GM06990 (cell line): Measurements from ENCODE around the gene NFAM1.

Source experiments
- DNase-seq: peaks from one replicate; pipeline ENCODE4 v3.0.0-alpha.2; 2011; ENCODE audit not compliant: insufficient read length; ENCODE audit errors: extremely low read depth
- H3K27me3 ChIP-seq: replicated peaks from 2 replicates; pipeline ENCODE4 v1.6.0; 2011; ENCODE audit warnings: low read length; ENCODE audit not compliant: control insufficient read depth, insufficient read depth
- H3K36me3 ChIP-seq: 2 replicates; pipeline ENCODE4 v1.5.1; 2011; ENCODE audit warnings: low read length; ENCODE audit not compliant: control insufficient read depth, insufficient read depth
- H3K4me3 ChIP-seq: replicated peaks from 2 replicates; pipeline ENCODE4 v1.5.1; 2011; ENCODE audit warnings: low read depth, mild to moderate bottlenecking, control low read depth, low read length
- TF ChIP-seq, protein P1 (sequence below): IDR thresholded peaks from 2 replicates; pipeline ENCODE4 v1.5.1; 2011; ENCODE audit warnings: low read length, control low read depth, mild to moderate bottlenecking, inconsistent platforms; ENCODE audit not compliant: insufficient read depth, poor library complexity, severe bottlenecking

Gene NFAM1

DNA sequence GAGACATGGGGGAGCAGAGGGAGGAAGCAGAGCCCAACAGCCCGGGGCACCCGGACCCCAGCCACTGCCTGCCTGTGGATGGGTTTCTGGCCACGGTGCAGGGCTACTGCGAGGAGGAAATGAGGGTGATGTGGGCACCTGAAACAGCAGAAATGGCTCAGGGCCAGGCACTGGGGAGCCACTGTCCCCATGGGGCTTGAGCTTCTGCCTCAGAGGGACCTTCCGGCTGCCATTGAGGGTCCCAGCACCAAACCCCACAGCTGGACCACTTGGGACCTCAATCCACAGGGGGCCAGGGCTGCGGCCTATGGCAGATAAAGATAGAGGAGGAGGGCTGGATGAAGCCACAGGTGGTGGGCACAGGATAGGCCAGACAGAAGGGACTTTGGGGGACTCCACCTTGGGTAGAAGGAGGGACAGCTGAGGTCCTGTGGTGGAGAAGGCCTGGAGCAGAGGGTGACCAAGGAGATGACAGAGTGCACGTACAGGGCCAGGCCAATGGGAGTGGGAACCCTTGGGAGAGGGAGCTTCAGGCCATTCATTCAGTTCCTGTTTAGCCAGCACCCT is 48.3 kb downstream of the NFAM1 start:
- TF ChIP-seq, protein P1, sequence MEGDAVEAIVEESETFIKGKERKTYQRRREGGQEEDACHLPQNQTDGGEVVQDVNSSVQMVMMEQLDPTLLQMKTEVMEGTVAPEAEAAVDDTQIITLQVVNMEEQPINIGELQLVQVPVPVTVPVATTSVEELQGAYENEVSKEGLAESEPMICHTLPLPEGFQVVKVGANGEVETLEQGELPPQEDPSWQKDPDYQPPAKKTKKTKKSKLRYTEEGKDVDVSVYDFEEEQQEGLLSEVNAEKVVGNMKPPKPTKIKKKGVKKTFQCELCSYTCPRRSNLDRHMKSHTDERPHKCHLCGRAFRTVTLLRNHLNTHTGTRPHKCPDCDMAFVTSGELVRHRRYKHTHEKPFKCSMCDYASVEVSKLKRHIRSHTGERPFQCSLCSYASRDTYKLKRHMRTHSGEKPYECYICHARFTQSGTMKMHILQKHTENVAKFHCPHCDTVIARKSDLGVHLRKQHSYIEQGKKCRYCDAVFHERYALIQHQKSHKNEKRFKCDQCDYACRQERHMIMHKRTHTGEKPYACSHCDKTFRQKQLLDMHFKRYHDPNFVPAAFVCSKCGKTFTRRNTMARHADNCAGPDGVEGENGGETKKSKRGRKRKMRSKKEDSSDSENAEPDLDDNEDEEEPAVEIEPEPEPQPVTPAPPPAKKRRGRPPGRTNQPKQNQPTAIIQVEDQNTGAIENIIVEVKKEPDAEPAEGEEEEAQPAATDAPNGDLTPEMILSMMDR: no peak
- no peaks in the 10 kb centered on the region for H3K36me3 ChIP-seq
- H3K27me3 ChIP-seq: no peaks in the 10 kb centered on the region
- no peak for DNase-seq
- H3K4me3 ChIP-seq: no peak overlapping the region

DNA sequence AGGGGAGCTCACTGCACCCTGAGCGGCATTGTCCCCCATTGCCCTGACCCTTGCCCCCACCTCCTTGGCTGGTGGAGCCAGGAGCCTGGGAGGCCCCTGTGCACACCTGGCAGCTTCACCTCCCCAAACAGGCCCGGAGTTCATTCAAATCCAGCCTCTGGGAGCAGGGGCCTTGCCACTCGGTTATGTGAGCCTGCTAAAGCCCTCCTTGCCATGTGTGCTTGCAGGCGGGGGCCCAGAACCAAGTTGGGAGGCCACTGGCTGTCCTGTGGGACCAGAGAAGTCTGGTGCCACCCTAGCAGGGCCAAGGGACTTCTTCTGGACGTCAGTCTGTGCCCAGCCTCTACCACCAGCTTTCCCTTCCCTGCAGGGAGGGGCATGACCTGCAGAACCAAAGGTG is 48.9 kb downstream of the NFAM1 start:
- H3K27me3 ChIP-seq: no peaks in the 10 kb centered on the region
- no peak overlapping the region for H3K4me3 ChIP-seq
- H3K36me3 ChIP-seq: no peaks in the 10 kb centered on the region
- no peak for DNase-seq
- TF ChIP-seq, protein P1: no peak

DNA sequence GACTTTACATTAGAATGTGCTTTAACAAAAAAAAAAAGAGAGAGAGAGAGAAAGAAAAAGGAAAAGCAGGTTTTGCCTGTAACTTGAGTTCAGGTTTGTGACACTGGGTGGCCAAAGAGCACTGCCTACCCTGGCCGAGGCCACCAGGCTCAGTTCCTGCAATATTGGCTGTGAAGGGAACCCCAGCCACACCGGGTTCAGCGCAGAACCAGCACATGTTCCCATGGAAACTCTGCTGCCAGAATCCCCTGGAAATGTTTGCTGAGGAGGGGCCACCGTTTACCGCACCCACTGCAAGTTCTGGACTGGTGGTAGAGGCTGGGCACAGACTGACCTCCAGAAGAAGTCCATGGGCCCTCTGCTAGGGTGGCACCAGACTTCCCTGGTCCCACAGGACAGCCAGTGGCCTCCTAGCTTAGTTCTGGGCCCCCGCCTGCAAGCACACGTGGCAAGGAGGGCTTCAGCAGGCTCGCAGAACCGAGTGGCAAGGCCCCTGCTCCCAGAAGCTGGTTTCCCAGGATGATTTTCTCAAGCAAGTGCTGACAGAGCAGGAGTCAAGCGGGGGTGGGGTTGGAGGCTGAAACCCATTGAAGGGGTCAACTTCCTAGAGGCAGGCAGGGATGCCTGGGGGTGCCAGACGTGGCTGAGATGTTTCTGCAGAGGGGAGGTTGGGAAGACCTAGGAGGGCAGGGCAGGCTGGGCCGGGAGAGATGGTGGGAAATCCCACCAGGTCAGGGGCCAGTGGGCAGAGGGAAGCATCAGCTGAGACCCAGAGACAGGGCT is 51.2 kb downstream of the NFAM1 start:
- H3K27me3 ChIP-seq: no peaks in the 10 kb centered on the region
- DNase-seq: no peak
- TF ChIP-seq, protein P1: no peak
- H3K4me3 ChIP-seq: no peak overlapping the region
- no peaks in the 10 kb centered on the region for H3K36me3 ChIP-seq

DNA sequence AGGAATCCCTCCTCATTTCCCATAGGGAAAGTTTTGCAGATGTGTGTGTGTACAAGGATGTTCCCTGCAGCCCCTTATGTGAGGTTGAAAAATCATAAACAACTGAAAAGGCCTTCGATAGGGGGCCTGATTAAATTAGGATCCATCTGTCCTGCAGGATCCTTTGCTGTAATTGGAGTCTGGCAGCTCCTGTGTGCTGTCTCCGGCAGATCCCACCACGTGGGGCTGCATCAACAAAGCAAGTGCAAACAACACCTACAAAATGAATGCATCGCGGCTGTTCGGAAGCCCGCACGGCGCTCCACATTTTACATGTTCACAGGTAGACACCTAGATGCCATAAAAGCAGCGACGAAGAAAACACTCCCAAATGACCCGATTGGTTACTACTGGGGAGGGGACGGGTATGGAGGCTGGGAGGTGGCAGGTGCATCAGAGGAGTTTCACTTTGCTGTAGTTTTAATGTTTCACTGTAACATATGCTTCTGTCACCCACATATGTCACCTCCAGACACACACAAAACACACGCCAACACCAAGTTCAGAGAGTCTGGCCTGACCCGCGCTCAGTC is 52.2 kb downstream of the NFAM1 start:
- TF ChIP-seq, protein P1: no peak
- Histone ChIP-seq H3K27me3 (no peaks in the 10 kb centered on the region), H3K4me3 (no peak overlapping the region), H3K36me3 (no peaks in the 10 kb centered on the region)
- DNase-seq: no peak

DNA sequence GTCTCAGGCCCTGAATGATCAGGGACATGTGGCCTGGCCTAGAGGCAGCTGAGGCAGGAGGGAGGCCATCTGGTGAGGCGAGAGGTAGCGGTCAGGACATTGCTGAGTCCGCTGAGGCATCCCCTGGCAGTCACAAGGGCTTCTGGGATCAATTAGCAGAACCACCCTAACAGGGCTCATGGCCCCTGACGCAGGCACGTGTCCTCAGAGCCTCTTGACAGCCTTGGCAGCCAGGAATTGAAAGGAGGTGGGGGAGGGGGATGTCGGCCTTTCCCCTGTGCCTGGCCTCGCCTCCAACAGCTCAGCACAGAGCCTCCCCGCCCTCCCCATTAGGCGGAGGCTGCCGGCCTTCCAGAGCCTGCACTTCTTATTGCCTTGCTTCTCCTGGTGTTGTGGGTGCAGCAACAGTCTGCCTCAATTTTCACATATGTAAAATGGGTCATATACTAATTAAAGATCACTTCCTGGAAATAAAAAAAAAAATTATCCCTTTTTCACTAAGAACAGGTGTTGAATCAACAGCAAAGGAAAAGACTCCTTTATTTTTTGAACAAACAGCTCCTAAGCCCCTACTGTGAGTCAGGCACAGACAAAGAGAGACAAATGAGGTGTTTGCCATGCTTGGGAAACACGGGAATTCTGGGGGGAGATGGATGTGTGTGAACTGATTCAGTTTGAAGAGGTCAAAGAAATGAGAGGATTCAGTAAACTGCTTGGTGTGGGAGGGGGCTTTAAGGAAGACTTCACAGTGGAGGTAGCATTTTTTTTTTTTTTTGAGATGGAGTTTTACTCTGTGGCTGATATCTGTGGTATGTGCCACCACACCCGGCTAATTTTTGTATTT is 55.3 kb downstream of the NFAM1 start:
- DNase-seq: no peak
- Histone ChIP-seq H3K4me3 (no peak overlapping the region), H3K27me3 (no peaks in the 10 kb centered on the region), H3K36me3 (no peaks in the 10 kb centered on the region)
- TF ChIP-seq, protein P1: no peak
